ENCODE measurements around the gene FBXO31. TPM values are rescaled to one million over a fixed set of nuclear protein-coding genes. Genes with fewer than 3 reads are reported as not detected.

The FBXO31 gene
- total and polyA plus RNA-seq, 9 of the 15 experiments (the other 6 are each of a cell fraction or from before 2014, with no cell fraction given) = 0.18 to 33.3 (median 10.9) TPM

- TF ChIP-seq BCLAF1 (IDR thresholded peaks at IDR 0.05; ENCODE audit: borderline replicate concordance in 1 of 2, control insufficient read depth in 1 of 2, low read depth in 2 of 2, low read length in 1 of 2) = no peak
- TF ChIP-seq ZNF436 (CRISPR knock-in tag; IDR thresholded peaks at IDR 0.05) = no peak
- TF ChIP-seq ATF2 (CRISPR knock-in tag; IDR thresholded peaks at IDR 0.05) = no peak
- 0 out of 2 replicates have a peak, but pooled peaks have one; percentile 32 for TF ChIP-seq ZBTB9 (CRISPR knock-in tag; IDR thresholded peaks at IDR 0.05)
- TF ChIP-seq PKNOX1 (IDR thresholded peaks at IDR 0.05) = no peak
- TF ChIP-seq PTRF (tag; IDR thresholded peaks at IDR 0.05) = peak; percentile 28; the same call in 1 of the 2 replicates
- TF ChIP-seq ATF7 (IDR thresholded peaks at IDR 0.05) = no peak
- no peak for TF ChIP-seq MLX (CRISPR knock-in tag; conservative IDR thresholded peaks at IDR 0.05)
- TF ChIP-seq TFAP4 (CRISPR knock-in tag; IDR thresholded peaks at IDR 0.05; ENCODE audit: borderline replicate concordance) = no peak
- no peak for TF ChIP-seq ZKSCAN1 (IDR thresholded peaks at IDR 0.05; ENCODE audit: low read depth, low read length)
- no peak for TF ChIP-seq ZNF184 (CRISPR knock-in tag; IDR thresholded peaks at IDR 0.05)
- no peak for TF ChIP-seq CHD1 (IDR thresholded peaks at IDR 0.05; ENCODE audit: low read length)
- TF ChIP-seq PTTG1 (tag; IDR thresholded peaks at IDR 0.05; ENCODE audit: low read depth) = no peak
- TF ChIP-seq MLLT1 (IDR thresholded peaks at IDR 0.05) = 0 out of 4 replicates have a peak, but pooled peaks of 1 of the 2 experiments have one; percentile 32
- TF ChIP-seq CREB1 (IDR thresholded peaks at IDR 0.05) = no peak
- TF ChIP-seq CREB1 (CRISPR knock-in tag; IDR thresholded peaks at IDR 0.05) = no peak
- no peak for TF ChIP-seq ZNF3 (CRISPR knock-in tag; IDR thresholded peaks at IDR 0.05)
- no peak for TF ChIP-seq ATF1 (CRISPR knock-in tag; IDR thresholded peaks at IDR 0.05)
- no peak for TF ChIP-seq ATF1 (tag; IDR thresholded peaks at IDR 0.05)
Measured at GRCh38 chr16:87389245-87389644, 5.7 kb upstream of the FBXO31 start (continued).

Measured in K562 (cell line).